Measurements from ENCODE around the gene SCGN.

SCGN gene

DNA sequence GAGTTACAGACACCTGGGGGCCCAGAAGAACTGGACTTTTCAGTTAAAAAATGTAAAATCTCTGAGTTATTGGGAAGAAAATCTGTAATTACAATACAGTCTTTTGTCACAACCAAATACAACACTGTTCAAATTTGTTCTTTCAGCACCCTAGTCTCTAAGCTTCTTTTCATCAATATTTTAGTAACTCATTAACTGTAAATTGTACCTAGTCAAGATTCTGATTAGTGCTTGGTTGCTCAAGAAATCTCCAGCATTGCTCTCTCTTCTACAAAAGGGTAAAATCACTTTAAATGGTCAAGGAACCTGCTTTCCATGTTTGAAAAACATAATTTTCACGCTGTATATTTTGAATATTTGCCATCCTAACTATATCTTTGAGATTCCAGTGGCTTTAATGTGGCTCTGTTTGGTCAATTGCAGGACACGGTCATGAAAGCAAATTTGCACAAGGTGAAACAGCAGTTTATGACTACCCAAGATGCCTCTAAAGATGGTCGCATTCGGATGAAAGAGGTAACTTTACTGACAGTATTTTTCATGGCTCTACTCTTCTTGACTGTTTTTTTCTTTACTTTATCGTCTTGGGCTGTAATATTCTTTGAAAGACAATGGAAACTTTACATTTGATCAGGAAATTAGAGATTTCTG is 9.2 kb downstream of the SCGN start:
- no peak overlapping the region for H3K4me3 ChIP-seq (ENCODE audit: low read depth, low read length)
- DNase-seq (ENCODE audit: low read depth), result no peak
- no peak for TF ChIP-seq CTCF (IDR thresholded peaks at IDR 0.05; ENCODE audit: low read depth, low read length, missing control alignments)

DNA sequence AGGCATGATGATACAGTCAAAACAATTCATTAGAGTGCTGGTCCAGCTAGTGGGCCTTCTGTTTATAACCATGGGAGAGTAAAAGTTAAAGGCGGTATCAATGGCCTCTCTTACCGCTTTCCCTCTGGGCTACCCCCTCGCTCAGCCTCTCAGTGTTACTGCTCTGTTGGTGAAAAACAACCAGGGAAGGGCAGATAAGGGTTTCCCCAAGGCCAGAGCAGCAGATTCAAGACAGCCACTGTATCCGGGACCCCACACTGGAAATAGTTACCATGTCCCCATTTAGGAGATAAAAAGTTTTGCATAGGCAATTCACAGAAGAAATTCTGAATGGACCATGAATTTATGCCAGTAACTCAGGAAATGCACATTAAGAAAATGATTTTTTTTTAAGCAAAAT is 13.4 kb downstream of the SCGN start:
- no peak overlapping the region for H3K4me3 ChIP-seq (ENCODE audit: low read depth, low read length)
- no peak for TF ChIP-seq CTCF (IDR thresholded peaks at IDR 0.05; ENCODE audit: low read depth, low read length, missing control alignments)
- no peak for DNase-seq (ENCODE audit: low read depth)

GRCh38 chr6:25669413-25669812 is 17.4 kb downstream of the SCGN start:
- no peak overlapping the region for H3K4me3 ChIP-seq (ENCODE audit: low read depth, low read length)
- no peak for DNase-seq (ENCODE audit: low read depth)
- TF ChIP-seq CTCF (IDR thresholded peaks at IDR 0.05; ENCODE audit: low read depth, low read length, missing control alignments), result no peak

DNA sequence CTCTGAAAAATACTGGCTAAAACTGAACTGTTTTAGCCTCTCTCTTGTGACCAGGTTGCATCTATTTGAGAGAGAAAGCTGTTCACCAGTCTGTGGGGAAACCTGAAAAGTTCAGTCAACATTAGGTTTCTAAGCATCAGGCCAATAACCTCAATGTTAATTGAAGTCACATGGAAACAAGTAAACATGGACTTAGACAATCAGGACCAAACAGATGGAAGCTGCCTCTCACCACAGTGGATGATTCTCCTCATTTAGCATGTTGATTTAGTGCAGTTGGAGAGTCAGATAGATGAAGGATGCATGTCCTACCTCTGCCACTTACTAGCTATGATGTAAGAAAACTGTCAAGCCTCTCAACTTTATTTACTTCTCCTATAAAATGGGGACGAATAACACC is 18.2 kb downstream of the SCGN start:
- no peak overlapping the region for H3K4me3 ChIP-seq (ENCODE audit: low read depth, low read length)
- no peak for DNase-seq (ENCODE audit: low read depth)
- TF ChIP-seq CTCF (IDR thresholded peaks at IDR 0.05; ENCODE audit: low read depth, low read length, missing control alignments), result no peak

GRCh38 chr6:25670793-25671513 is 18.9 kb downstream of the SCGN start:
- no peak for TF ChIP-seq CTCF (IDR thresholded peaks at IDR 0.05; ENCODE audit: low read depth, low read length, missing control alignments)
- no peak for DNase-seq (ENCODE audit: low read depth)
- no peak overlapping the region for H3K4me3 ChIP-seq (ENCODE audit: low read depth, low read length)

DNA sequence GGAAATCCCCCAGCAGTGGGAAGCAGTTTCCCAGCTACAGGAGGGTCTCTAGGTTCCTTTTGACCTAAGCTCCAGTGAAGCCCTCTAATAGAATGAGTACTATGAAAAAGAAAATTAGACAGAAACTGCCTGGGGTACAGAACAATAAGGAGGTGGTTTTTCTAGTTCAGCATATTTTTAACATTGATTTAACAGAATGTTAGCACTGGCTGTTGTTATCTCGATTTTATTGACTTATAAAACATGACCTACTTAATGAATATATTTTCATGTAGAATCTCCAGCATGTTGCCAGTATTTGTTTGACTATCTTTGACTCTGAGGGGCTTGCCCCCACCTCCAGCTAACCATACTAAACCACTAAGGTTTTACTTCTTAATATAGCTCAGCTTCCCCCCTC is 19.6 kb downstream of the SCGN start:
- H3K4me3 ChIP-seq (ENCODE audit: low read depth, low read length), result no peak overlapping the region
- no peak for DNase-seq (ENCODE audit: low read depth)
- no peak for TF ChIP-seq CTCF (IDR thresholded peaks at IDR 0.05; ENCODE audit: low read depth, low read length, missing control alignments)

DNA sequence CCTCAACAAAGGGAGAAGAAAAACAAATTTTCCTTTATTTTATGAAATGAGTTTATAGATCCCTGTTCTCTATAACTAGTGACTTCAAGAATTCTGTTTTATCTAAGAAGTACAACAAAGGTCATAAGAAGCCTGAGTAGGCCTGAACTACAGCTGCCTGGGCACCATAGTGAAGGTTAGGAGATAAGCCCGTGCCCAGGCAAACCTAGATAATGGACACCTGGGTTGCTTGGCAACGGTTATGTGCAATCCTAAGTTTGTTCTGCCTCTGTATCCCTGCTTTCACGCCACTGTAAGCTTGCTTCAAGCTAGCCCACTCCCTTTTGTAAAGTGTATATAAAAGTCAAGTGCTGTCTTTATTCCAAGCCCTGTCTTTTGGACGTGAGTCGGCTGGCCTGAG is 23.2 kb downstream of the SCGN start:
- no peak overlapping the region for H3K4me3 ChIP-seq (ENCODE audit: low read depth, low read length)
- TF ChIP-seq CTCF (IDR thresholded peaks at IDR 0.05; ENCODE audit: low read depth, low read length, missing control alignments), result no peak
- DNase-seq (ENCODE audit: low read depth), result no peak
